ENCODE results near the gene XYLT1. TPM values are rescaled to one million over a fixed set of nuclear protein-coding genes. Genes with fewer than 3 reads are reported as not detected.

XYLT1 gene
- total and polyA plus RNA-seq, 9 of the 15 experiments (the other 6 are each of a cell fraction or from before 2014, with no cell fraction given): 0.03 to 0.09 (median 0.08) TPM; not detected in 6

DNA sequence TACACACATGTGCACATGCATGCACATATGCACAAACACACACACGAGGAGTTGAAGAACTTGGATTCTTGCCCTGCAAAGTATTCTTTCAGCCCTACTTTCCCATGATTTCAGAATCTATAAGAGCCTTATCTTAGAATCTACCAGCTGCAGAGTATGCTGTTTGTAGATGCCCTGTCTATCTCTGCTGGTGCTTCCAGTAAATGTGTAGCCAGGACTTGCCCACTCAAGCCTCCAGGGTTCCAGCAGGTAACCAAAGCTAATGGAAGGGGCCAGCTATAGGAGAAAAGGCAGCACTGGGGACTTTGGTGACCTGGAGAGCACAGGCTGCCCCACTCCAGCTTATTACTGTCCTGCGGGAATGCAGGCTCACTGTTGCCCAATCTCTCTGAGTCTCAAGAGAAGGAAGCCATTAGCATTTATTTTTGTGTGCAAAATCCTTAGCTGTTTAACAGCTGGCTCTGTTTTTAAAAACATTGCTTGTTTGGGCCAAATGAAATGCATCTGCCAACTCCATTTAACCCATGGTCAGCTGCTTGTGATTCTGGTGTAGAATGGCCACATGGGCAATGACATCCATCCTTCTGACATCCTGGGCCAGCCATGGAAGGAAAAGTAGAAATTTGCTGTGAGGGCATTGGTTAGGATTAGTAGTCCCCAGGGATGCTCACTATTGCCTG is 28.6 kb upstream of the XYLT1 start:
- Histone ChIP-seq H3K9ac (ENCODE audit: insufficient read depth in 1 of 2, low read depth in 2 of 2, low read length in 2 of 2) (no peak overlapping the region), H4K20me1 (replicated peaks; ENCODE audit: control insufficient read depth, insufficient read depth, low read length) (no peaks in the 10 kb centered on the region), H3K4me2 (ENCODE audit: insufficient read depth, low read length) (no peak overlapping the region), H3K4me1 (replicated peaks in 1 of 2; ENCODE audit: control insufficient read depth in 2 of 2, insufficient read depth in 2 of 2, low read length in 2 of 2) (no peaks in the 10 kb centered on the region), H3K36me3 (ENCODE audit: control insufficient read depth, insufficient read depth, low read length) (no peaks in the 10 kb centered on the region), H3K9me3 (replicated peaks; ENCODE audit: control insufficient read depth, insufficient read depth, low read depth, low read length) (no peaks in the 10 kb centered on the region), H3K27me3 (ENCODE audit: control insufficient read depth in 2 of 2, insufficient read depth in 2 of 2, low read length in 2 of 2) (peaks cover 0 to 3% of the 10 kb centered on the region in 2 experiments; a peak in 1 of 5 replicates), H3K27ac (ENCODE audit: extremely low read depth, low read depth, low read length) (no peak overlapping the region), H3K4me3 (no peak overlapping the region), H3K79me2 (ENCODE audit: control insufficient read depth, insufficient read depth, low read length) (no peaks in the 10 kb centered on the region), H2AFZ (ENCODE audit: low read depth, low read length) (no peak overlapping the region), H3K9me1 (ENCODE audit: control insufficient read depth, insufficient read depth, low read length) (no peaks in the 10 kb centered on the region)
- DNase-seq (ENCODE audit: extremely low read depth in 1 of 4, low spot score in 3 of 4): no peak
- no TSS peak for BruUV-seq (replicated peaks)
- in situ Hi-C loops (cut with MboI): no loop called here
- FAIRE-seq: no peak
- WGBS (ENCODE audit: insufficient coverage, low coverage, missing lambda C conversion rate): 0% methylated on average over 2 of the region's 2 CpGs
- ATAC-seq: no peak
- ChIA-PET CTCF (ENCODE audit: low intra/inter-chr PET ratio) (no interaction called here), POLR2A (no interaction called here)
- intact Hi-C loops (cut with micrococcal nuclease): no loop called here
- TF ChIP-seq, protein P1, sequence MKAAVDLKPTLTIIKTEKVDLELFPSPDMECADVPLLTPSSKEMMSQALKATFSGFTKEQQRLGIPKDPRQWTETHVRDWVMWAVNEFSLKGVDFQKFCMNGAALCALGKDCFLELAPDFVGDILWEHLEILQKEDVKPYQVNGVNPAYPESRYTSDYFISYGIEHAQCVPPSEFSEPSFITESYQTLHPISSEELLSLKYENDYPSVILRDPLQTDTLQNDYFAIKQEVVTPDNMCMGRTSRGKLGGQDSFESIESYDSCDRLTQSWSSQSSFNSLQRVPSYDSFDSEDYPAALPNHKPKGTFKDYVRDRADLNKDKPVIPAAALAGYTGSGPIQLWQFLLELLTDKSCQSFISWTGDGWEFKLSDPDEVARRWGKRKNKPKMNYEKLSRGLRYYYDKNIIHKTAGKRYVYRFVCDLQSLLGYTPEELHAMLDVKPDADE (conservative IDR thresholded peaks at IDR 0.05; ENCODE audit: control insufficient read depth, low read depth, low read length): no peak
- TF ChIP-seq RB1 (IDR thresholded peaks at IDR 0.05; ENCODE audit: low read depth) (no peak), HOXB6 (CRISPR knock-in tag; IDR thresholded peaks at IDR 0.05; ENCODE audit: borderline replicate concordance) (no peak), CHD1 (IDR thresholded peaks at IDR 0.05; ENCODE audit: low read length) (no peak), LCOR (CRISPR knock-in tag; IDR thresholded peaks at IDR 0.05) (no peak), ZNF232 (CRISPR knock-in tag; IDR thresholded peaks at IDR 0.05) (no peak), SREBF1 (IDR thresholded peaks at IDR 0.05; ENCODE audit: borderline replicate concordance, low read depth, low read length) (no peak), RBM14 (IDR thresholded peaks at IDR 0.05; ENCODE audit: borderline replicate concordance, insufficient read depth, low read depth, low read length) (no peak)
- TF ChIP-seq, protein P2, sequence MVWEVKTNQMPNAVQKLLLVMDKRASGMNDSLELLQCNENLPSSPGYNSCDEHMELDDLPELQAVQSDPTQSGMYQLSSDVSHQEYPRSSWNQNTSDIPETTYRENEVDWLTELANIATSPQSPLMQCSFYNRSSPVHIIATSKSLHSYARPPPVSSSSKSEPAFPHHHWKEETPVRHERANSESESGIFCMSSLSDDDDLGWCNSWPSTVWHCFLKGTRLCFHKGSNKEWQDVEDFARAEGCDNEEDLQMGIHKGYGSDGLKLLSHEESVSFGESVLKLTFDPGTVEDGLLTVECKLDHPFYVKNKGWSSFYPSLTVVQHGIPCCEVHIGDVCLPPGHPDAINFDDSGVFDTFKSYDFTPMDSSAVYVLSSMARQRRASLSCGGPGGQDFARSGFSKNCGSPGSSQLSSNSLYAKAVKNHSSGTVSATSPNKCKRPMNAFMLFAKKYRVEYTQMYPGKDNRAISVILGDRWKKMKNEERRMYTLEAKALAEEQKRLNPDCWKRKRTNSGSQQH (CRISPR knock-in tag; IDR thresholded peaks at IDR 0.05): no peak
- TF ChIP-seq, protein P3, sequence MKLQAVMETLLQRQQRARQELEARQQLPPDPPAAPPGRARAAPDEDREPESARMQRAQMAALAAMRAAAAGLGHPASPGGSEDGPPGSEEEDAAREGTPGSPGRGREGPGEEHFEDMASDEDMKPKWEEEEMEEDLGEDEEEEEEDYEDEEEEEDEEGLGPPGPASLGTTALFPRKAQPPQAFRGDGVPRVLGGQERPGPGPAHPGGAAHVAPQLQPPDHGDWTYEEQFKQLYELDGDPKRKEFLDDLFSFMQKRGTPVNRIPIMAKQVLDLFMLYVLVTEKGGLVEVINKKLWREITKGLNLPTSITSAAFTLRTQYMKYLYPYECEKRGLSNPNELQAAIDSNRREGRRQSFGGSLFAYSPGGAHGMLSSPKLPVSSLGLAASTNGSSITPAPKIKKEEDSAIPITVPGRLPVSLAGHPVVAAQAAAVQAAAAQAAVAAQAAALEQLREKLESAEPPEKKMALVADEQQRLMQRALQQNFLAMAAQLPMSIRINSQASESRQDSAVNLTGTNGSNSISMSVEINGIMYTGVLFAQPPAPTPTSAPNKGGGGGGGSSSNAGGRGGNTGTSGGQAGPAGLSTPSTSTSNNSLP (IDR thresholded peaks at IDR 0.05; ENCODE audit: borderline replicate concordance, low read depth, low read length): no peak
- TF ChIP-seq, protein P4, sequence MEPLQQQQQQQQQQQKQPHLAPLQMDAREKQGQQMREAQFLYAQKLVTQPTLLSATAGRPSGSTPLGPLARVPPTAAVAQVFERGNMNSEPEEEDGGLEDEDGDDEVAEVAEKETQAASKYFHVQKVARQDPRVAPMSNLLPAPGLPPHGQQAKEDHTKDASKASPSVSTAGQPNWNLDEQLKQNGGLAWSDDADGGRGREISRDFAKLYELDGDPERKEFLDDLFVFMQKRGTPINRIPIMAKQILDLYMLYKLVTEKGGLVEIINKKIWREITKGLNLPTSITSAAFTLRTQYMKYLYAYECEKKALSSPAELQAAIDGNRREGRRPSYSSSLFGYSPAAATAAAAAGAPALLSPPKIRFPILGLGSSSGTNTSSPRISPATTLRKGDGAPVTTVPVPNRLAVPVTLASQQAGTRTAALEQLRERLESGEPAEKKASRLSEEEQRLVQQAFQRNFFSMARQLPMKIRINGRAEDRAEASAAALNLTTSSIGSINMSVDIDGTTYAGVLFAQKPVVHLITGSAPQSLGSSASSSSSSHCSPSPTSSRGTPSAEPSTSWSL (CRISPR knock-in tag; IDR thresholded peaks at IDR 0.05; ENCODE audit: borderline replicate concordance): no peak

All from K562 (cell line).